Measurements from ENCODE around the gene OVCH2.
"Not testable (repeated sequence)": the region's sequence is repeated elsewhere in the genome, so short reads cannot be mapped to it uniquely, and the experiment has no call there.

OVCH2 gene

DNA sequence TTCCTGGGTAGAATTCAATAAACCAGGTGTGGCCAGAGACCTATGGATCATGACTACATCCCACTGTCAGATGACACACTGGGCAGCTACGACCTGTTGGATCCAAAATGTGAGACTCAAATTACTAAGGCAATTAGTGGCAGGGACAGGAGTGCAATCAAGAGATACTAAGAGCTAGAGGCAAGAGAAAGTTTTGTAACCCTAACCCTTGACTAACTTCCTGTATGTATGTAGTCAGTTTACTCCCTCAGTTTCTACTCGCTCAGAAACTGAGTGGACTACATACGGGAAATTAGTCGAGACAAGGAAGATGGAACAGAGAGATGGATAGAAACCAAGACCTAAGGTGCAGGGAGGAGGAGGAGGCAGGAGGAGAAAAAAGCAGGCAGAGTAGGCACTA, 35.6 kb downstream of the OVCH2 start:
- no peak for DNase-seq

DNA sequence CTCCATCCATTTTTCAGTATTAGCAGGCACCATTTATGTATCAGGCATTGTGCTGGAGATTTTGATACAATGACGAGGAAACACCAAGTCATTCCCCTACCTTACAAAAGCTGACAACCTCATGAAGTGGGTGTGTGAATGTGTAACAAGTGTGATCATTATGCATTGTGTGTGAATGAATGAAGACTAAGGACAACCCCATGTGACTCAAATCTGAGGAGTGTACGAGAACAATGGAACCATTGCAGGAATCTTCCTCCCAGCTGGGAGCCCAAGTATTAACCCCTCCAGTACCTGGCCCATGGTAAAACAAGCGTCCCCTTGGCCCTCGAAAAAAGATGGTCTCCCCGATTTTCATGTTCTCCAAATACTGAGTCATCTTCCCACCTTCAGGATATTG, 37.4 kb downstream of the OVCH2 start:
- no peak for DNase-seq

DNA sequence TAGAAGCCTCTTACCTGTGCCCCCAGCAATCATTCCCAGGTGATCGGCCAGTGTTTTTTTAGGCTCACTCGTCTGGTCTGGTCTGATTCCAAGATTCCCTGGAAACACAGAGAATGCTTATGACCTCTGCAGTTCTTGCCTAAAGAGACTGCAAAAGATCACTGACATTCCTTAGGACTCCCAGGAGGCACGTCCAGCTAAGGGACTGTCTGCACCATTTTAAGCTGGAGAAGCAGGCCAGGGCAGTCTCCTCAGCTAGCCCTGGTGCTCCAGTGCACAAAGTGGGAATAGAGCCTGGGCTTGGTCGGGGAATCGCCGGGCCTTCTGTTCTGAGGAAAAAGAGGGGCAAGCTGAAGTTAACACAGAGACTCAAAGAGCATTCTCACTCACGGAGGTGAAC, 37.8 kb downstream of the OVCH2 start:
- no peak for DNase-seq

DNA sequence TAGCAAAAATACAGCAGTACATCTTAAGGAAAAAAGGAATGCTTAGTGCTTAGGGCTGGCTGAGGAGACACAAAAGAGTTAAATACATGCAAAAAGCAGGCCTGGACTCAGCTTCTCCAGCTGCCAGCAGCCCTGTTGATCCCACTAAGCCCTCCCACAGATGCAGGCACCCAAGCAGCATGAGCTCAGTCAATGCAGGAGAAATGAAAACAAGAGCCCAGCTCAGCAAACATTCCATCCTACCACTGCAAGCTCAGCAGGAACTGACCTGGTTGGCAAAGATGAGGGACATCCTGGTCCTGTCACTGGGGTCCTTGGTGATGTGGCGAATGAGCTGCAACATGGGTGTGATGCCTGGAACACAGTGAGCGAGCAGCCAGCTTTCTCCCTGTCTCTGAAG, 38.8 kb downstream of the OVCH2 start:
- DNase-seq: no peak

DNA sequence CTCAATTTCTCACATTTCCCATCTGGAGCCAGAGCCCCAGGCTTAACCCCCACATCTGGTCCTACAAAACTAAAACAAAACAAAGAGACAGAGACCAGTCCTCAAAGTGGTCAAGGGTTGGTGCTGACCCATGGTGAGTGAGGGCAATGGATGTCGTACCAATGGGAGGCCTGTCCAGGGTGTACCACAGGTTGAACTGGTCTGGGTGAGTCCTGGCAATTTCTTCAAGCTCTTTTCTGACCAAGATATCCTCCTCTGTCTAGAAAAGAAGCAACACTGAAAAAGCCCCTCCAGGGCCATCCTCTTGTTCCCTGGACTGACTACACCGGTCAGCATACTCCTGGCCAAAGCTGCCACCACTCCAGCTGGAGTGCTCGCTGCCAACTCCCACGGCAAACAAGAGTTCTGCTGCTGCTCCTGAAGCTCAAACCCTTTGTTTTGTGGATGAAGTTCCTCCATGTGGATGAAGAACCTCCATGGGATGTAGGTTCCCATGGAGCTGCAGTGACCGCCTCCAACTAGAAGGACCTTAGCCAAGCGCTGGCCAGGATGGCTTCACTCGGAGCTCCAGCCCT, 39.9 kb downstream of the OVCH2 start:
- DNase-seq: no peak

DNA sequence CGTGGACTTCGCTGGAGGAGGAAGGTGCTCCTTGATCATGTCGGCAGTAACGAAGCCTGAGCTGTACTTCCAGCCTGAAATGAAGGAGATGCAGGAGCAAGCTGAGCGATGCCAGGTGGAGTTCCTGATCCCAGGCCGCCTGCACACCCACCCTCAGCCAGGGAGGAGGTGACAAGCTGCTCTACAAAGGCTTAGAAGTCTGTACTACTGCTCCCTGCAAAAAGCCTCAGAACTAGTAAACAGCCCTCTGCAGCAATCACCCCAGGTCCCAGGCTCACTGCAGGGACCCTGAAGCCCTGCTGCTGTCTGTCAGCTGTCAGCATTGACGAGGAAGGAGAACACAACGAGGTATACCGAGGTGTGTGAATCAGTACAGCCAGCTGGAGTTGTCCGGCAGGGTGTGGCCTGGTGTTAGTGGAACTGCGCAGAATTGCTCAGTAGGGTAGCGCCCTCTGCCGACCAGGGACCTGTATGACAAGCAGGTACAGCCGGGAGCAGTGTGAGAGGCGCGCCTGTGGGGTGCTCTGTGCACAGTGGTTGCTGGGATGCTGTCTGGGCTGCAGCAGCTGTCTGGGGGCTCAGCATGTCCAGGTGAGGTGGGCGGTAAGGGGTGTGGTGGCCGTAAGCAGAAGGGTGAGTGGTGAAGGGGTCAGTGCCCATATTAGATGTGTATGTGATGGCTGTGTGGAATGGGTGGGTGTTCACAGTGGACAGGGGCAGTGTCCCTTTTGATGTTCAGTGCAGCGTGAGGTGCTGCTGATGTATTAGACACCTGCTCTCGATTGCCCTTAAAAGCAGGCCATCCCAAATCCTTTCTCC, 40.6 kb downstream of the OVCH2 start:
- peak; percentile 3 to 72 (median 56) for DNase-seq

DNA sequence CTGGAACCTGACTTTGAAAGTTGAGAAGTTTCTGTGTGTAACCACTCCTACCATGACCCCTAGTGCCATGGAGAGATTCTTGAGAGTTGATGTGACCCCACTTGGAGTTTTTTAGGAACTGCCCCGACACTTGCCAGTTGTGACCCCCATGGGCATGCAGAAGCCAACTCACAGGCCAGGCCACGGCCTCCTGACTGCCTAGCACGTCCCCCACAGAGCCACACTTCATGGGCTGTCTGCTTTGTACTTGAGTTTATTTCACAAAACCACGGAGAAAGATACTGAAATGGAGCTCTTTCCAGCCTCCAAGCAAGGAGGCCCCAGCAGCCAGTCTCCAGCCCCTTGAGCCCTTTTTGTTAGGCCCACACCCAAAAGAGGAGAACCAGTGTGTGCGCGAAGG, 41.4 kb downstream of the OVCH2 start:
- no peak for DNase-seq

DNA sequence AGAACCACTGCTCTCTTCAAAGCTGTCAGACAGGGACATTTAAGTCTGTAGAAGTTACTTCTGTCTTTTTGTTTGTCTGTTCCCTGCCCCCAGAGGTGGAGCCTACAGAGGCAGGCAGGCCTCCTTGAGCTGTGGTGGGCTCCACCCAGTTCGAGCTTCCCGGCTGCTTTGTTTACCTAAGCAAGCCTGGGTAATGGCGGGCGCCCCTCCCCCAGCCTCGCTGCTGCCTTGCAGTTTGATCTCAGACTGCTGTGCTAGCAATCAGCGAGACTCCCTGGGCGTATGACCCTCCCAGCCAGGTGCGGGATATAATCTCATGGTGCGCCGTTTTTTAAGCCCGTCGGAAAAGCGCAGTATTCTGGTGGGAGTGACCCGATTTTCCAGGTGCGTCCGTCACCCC, 42.7 kb downstream of the OVCH2 start:
- DNase-seq: not testable (repeated sequence)

DNA sequence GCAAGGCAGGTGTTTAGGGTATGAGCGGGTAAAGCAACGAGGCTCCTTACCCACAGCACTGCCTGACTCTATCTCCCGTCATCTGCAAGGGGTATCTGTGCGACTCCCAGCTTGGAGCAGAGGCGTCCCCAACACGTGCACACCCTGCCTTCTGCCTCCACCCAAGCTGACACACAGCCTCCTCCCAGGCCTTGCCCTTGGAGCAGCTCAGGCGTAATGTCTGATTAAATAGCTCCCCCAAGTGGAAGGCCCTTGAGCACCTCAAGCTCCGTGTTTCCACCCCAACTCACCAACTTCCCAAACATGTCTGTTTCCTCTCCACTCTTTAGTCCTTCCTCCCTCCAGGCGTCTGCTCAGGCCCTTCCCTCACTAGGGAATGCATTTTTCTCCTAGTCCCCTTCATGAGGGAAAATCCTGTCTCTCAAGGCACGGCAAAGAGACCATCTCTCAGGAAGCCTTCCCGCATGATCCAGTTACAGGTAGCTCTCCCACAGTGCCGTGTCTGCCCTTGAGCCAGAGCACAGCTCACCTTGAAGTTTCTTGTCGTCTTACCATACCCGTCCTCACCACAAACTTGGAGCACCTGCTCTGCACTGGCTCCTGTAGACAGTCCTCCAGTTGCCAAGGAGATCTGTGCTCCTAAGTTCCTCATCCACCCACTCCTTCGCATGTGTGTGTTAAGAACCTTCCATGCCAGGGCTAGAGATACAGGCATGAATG, 48.8 kb downstream of the OVCH2 start:
- no peak for DNase-seq

DNA sequence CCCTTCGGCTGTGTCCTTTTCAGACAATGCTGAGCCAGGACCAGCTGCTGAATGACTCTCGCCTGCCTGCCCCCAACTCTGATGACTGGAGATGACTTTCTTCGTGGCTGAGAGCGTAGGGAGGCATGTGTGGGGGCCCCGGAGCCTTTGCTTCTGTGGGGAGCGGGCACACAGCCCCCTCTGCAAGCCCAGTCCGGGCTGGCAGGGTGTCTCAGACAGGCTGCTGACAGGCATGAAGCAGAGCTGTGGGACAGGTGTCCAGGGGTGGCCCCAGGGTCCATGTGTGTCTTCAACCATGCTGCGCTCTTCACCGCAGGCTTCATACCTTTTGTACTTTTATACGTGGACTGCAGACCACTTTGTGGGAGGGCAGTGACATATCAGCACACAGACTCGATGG, 49.6 kb downstream of the OVCH2 start:
- DNase-seq: no peak

DNA sequence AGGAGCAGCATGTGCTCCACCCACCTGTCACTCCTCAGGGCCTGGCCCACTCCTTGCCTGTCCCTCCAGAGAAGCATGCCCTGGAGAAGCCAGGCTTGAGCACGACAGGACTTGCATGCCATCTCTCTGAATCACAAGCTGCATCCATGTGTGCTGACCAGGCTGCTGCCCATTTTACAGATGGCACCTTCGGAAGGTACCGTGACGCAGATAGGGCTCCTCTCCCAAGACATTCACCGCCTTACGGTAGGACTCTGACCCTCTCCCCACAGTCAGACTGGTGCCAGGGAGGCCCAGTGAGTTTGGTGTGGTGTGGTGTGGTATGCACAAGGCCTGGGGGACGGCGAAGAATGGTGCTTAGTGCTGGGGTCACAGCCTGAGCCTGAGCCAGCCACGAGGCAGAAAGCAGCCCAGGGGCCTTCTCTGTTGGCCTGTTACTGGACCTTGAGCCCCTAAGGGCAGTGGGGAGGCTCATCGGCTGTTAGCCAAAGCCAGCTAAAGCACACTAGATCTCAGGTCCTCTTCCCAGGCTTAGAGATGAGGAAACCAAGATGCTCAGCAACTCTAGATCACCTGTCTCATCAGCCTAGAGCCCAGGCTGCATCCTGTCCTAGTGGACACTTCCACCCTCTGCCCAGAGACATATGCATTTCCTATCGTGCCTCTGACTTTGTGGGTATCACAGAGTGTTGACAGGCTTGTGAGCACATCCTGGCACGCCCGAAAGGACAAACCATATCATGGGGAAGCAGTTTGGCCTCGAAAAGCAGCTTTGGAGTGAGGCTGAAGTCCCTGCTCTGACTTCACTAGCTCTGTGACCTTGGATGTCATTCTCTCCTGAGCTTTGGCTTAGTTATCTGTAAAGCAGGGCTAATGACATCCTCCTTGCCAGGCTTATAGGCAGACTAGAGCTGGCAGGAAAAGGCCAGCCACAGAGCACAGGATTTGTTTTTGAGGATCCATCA, 50.7 kb downstream of the OVCH2 start:
- no peak for DNase-seq

DNA sequence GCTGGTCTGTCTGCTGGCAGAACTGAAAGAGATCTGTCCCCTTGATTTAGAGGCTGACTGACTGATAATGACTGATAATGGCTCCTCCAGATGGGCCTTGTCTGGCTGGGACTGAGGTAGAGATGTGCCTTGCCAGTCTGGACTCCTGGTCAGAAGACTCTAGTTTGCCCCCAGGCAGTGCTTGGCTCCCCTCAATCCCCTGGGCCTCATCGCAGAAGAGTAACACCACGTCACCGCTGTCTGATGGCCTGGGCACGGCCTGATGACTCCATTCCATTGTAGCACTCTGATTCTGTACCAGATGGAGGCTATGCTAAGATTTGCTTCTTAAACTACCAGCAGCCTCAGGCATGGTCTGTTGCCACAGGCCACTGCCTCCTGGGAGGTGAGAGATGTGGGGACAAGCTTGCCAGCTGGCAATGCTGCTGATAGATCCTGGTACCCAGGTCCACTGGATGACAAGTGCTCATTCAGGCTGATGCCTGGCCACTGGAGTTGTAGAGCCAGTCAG, 52.0 kb downstream of the OVCH2 start:
- no peak for DNase-seq

DNA sequence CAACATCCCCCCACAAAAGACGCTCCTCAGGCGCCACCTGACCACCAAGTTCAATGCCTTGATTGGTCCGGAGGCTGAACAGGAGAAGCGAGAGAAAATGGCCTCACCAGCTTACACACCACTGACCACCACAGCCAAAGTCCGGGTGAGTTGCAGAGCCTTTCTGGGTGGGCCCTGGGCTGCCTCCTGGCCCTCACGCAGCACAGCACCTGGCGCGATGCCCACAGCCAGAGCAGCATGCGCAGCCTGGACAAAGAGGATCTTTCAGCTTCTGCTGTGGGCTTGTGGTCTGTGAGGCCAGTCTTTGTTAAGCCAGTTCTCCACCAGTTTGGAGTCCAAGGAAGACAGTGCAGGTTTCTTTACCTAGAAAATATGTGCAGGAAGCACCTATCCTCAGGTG, 54.6 kb downstream of the OVCH2 start:
- no peak for DNase-seq

DNA sequence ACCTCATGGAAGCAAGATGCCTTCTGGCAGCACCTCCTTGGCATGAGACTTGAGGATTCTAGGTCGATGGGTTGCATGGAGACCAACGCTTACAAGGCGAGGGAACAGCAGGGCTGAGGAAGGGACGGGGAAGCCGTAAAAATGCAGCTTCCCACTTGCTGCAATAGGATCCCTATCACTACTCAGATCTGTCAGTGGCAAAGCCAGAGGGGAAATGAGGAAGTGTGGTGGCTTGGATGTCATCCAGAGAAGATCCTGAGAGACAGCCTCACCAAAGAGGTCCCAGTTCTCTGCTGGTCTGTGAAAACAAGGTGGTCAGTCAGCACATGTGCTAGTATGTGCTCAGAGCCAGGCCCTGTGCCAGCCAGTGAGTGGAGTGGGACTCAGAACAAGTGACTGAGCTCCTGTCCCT, 55.1 kb downstream of the OVCH2 start:
- no peak for DNase-seq

DNA sequence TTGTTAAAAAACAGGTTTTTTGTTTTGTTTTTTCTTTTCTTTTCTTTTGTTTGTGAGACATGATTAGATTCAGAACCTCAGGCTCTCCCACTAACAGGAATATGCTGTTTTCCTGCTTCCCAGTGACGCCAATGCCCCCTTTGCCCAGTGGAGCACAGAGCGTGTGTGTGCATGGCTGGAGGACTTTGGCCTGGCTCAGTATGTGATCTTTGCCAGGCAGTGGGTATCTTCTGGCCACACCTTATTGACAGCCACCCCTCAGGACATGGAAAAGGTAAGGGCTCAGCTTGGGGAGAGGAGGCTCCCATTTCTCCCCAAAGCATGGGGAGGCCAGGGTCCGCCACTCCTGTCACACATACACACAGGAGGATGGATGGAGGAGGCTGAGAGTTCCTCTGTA, 58.0 kb downstream of the OVCH2 start:
- no peak for DNase-seq

DNA sequence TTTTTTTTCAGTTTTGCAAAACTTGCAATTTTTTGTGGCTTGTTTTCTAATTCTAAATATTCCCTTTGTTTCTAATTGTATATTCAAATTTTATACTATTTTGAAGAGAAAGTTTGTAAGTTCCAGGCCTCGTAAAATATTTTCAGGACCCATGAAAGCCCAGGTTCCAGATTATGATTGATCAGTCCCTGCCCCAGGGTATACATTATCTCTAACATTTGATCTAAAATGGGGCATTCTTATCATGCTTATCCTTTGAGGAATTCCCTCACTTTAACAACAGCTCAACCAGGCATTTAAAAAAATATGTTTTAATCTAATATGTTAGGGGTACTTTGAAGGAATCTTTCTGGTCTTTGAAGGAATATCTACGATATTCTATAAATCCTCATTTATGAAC, 59.4 kb downstream of the OVCH2 start:
- DNase-seq: no peak

DNA sequence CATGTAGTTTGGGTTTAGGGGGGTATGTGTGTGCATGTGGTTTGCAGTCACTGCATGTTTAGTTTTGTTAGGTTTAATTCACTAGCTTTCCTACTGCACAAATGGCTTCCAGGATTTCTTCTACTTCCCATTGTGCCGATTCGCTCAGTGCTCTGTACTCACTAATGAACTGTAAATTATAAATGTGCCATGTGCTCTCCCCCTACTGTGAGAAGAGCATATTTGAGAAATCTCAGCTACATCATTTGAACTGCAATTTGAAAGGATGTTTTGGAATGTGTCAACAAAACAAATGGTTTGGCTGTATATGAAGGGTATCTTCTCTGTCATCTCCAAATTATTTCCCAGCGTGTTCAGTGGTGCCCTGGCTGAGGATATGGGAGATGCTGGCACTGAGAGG, 61.1 kb downstream of the OVCH2 start:
- no peak for DNase-seq

DNA sequence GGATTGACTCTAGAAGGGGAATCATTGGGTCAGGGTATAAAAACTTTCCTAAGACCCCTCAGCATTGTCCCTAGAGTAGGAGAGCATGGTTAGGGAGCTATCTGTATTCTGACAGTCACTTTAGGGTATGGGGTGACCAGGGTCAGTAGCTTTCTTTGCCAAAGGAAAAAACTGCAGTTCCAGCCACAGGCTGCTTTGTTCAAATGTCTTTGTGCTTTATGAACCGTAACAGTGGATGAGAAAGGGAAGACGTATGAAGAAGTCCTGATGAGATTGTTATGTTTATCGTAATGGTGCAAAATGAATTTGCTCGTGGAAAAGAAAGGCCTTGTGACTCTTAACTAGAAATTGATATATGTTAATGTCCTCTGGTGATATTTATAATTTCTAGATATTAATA, 63.0 kb downstream of the OVCH2 start:
- DNase-seq: no peak

DNA sequence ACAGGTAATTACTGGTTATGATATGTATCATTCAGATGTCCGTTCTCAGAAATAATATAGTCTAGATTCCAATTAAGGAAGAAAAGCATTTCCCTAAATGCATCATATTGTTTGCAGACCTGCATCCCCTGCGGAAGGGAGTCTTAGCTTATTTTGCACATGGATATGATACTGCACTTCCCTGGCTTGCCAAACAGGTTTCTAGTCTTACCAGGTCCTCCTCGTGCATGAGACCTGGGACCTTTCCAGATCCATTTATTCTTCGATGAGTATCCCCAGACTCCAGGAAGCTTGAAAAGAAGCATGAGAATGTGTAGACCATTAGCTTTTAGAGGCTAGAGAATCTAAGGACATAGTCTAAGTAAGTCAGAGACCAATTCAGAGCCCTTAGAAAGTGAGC, 63.5 kb downstream of the OVCH2 start:
- no peak for DNase-seq

DNA sequence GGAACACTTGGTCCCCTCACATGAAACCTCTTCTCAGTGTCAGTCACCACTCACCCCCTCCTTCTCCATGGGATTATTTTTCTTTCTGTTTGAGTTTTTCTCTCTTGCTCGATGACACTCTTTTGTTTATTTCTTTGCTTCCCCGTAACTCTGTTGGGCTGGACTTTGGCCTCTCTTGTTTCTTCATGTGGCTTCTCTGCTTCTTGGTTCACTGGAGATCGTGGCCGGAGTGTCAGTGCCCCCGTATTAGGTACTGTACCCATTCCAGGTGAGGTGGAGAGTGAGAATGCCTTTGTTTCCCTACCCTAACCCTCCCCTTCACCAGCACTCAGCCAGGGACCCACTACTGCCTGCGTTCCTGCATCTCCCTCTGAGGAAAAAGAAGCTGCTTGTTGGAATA, 65.5 kb downstream of the OVCH2 start:
- DNase-seq: no peak

DNA sequence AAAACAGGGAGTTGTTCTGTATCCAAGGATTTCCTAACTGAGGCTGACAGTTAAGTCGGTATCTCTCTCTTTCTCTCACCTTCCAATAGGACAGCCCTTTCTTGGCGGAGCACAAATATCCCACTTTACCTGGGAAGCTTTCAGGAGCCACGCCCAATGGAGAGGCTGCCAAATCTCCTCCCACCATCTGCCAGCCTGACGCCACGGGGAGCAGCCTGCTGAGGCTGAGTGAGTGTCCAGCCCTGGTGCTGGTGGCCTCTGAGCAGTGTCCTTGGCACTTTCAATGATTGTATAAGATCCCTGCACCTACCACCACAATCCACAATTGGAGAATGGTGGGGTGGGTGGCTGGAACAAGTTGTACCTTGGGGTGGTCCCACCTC, 66.6 kb downstream of the OVCH2 start:
- DNase-seq: no peak
